Measurements from ENCODE around the gene TENT5C.

DNA sequence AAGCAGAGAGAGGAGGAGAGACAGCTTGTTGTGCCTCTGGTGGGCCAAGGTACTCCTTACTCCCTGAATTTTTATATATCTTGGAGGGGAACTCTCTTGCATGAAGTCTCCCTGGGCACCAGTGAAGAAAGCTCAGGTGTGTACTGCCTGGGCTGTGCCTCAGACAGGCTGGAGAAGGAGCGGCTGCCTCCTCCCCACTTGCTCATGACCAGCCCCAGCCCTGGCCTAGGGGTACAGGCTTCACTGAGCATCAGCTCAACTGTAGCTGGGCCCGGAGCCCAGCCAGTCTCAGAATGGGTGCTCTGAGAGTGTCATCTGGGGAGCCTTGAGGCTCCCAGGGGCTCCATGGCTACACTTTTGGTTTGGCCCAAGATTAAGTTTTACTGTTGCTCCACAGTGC, 44.8 kb upstream of the TENT5C start:
- TF ChIP-seq, protein P1, sequence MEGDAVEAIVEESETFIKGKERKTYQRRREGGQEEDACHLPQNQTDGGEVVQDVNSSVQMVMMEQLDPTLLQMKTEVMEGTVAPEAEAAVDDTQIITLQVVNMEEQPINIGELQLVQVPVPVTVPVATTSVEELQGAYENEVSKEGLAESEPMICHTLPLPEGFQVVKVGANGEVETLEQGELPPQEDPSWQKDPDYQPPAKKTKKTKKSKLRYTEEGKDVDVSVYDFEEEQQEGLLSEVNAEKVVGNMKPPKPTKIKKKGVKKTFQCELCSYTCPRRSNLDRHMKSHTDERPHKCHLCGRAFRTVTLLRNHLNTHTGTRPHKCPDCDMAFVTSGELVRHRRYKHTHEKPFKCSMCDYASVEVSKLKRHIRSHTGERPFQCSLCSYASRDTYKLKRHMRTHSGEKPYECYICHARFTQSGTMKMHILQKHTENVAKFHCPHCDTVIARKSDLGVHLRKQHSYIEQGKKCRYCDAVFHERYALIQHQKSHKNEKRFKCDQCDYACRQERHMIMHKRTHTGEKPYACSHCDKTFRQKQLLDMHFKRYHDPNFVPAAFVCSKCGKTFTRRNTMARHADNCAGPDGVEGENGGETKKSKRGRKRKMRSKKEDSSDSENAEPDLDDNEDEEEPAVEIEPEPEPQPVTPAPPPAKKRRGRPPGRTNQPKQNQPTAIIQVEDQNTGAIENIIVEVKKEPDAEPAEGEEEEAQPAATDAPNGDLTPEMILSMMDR (IDR thresholded peaks at IDR 0.05) = no peak
- TF ChIP-seq POLR2A (IDR thresholded peaks at IDR 0.05) = no peak
- TF ChIP-seq POLR2AphosphoS5 (IDR thresholded peaks at IDR 0.05) = no peak

Measured in breast epithelium (tissue), 3 donors.